ENCODE results near the gene IER2. TPM values are rescaled to one million over a fixed set of nuclear protein-coding genes. Genes with fewer than 3 reads are reported as not detected.
A peak's percentile ranks its signal among the peaks of the same experiment; 100 is the strongest.

The IER2 gene
- total RNA-seq, 1 donor from 2014 or later: 72.5 TPM

GRCh38 chr19:13117176-13117771 is 32.9 kb upstream of the IER2 start:
- no peaks in the 10 kb centered on the region for H3K36me3 Mint-ChIP-seq (ENCODE audit: low read depth)
- peaks cover 38% of the 10 kb centered on the region for H3K4me1 Mint-ChIP-seq
- H3K27ac Mint-ChIP-seq (ENCODE audit: unreplicated experiment): no peak overlapping the region
- no peak for DNase-seq (ENCODE audit: low read depth, low spot score)
- TF ChIP-seq CTCF (conservative IDR thresholded peaks at IDR 0.05): no peak
- H3K9me3 Mint-ChIP-seq: no peaks in the 10 kb centered on the region
- peak overlapping the region; percentile 99 for H3K4me3 Mint-ChIP-seq
- H3K27me3 Mint-ChIP-seq (ENCODE audit: low read depth): peaks cover 2% of the 10 kb centered on the region

- Mint-ChIP-seq H3K27ac (ENCODE audit: unreplicated experiment) (no peak within 1 kb of the TSS), H3K4me1 (peaks cover 38% of the 10 kb centered on the region)
- TF ChIP-seq CTCF (conservative IDR thresholded peaks at IDR 0.05): no peak
Observed at GRCh38 chr19:13117772-13118423, 32.3 kb upstream of the IER2 start, which contains the start of gene NACC1. Gene NACC1 (plus strand): TSS chr19:13118264. CDS start chr19:13135208, 16,944 bp downstream.

GRCh38 chr19:13118424-13119193 is 31.6 kb upstream of the IER2 start:
- H3K27me3 Mint-ChIP-seq (ENCODE audit: low read depth): peaks cover 2% of the 10 kb centered on the region
- H3K36me3 Mint-ChIP-seq (ENCODE audit: low read depth): no peaks in the 10 kb centered on the region
- H3K4me1 Mint-ChIP-seq: peaks cover 38% of the 10 kb centered on the region
- DNase-seq (ENCODE audit: low read depth, low spot score): no peak
- H3K9me3 Mint-ChIP-seq: no peaks in the 10 kb centered on the region
- TF ChIP-seq CTCF (conservative IDR thresholded peaks at IDR 0.05): no peak
- H3K4me3 Mint-ChIP-seq: peak overlapping the region; percentile 90
- no peak overlapping the region for H3K27ac Mint-ChIP-seq (ENCODE audit: unreplicated experiment)

More at GRCh38 chr19:13117772-13118423, 32.3 kb upstream of the IER2 start, which contains the start of gene NACC1:
- DNase-seq (ENCODE audit: low read depth, low spot score): peak; percentile 81
- Mint-ChIP-seq H3K9me3 (no peaks in the 10 kb centered on the region), H3K27me3 (ENCODE audit: low read depth) (peaks cover 2% of the 10 kb centered on the region), H3K4me3 (peak within 1 kb of the TSS; percentile 99), H3K36me3 (ENCODE audit: low read depth) (no peaks in the 10 kb centered on the region)

GRCh38 chr19:13119627-13120026 is 30.6 kb upstream of the IER2 start:
- Mint-ChIP-seq H3K36me3 (ENCODE audit: low read depth) (no peaks in the 10 kb centered on the region), H3K27me3 (ENCODE audit: low read depth) (peaks cover 2% of the 10 kb centered on the region), H3K4me3 (peak overlapping the region; percentile 90), H3K4me1 (peaks cover 38% of the 10 kb centered on the region), H3K9me3 (no peaks in the 10 kb centered on the region), H3K27ac (ENCODE audit: unreplicated experiment) (no peak overlapping the region)
- no peak for DNase-seq (ENCODE audit: low read depth, low spot score)
- no peak for TF ChIP-seq CTCF (conservative IDR thresholded peaks at IDR 0.05)

GRCh38 chr19:13120031-13120430 is 30.2 kb upstream of the IER2 start:
- peak overlapping the region; percentile 90 for H3K4me3 Mint-ChIP-seq
- H3K9me3 Mint-ChIP-seq: no peaks in the 10 kb centered on the region
- no peak for TF ChIP-seq CTCF (conservative IDR thresholded peaks at IDR 0.05)
- H3K36me3 Mint-ChIP-seq (ENCODE audit: low read depth): no peaks in the 10 kb centered on the region
- H3K4me1 Mint-ChIP-seq: peaks cover 38% of the 10 kb centered on the region
- peaks cover 2% of the 10 kb centered on the region for H3K27me3 Mint-ChIP-seq (ENCODE audit: low read depth)
- no peak overlapping the region for H3K27ac Mint-ChIP-seq (ENCODE audit: unreplicated experiment)
- no peak for DNase-seq (ENCODE audit: low read depth, low spot score)

Data from neural crest cell (in vitro differentiated cells).